H1 (cell line): Measurements from ENCODE around the gene IL20RB.

Source experiments
- BRCA1 ChIP-seq: IDR thresholded peaks from 2 replicates; pipeline ENCODE4 v1.6.1; 2012; ENCODE audit warnings: low read depth, low read length, improper control_type of control experiment
- CTCF ChIP-seq, 3 experiments: IDR thresholded peaks; 1 replicate in 2 of 3; 2 replicates in 1 of 3; pipeline versions ENCODE4 v1.5.1 to v1.6.1; 2011; ENCODE audit warnings: low read length in 3 of 3, mild to moderate bottlenecking in 3 of 3, inconsistent platforms in 2 of 3, low read depth in 1 of 3, moderate library complexity in 1 of 3; ENCODE audit not compliant: insufficient read depth in 1 of 3; ENCODE audit errors: control extremely low read depth in 1 of 3
- EP300 ChIP-seq, 2 experiments: IDR thresholded peaks; 1 replicate in 1 of 2; 2 replicates in 1 of 2; pipeline ENCODE4 v1.6.1; 2011 to 2012; ENCODE audit warnings: low read depth in 2 of 2, low read length in 2 of 2, mild to moderate bottlenecking in 2 of 2, borderline replicate concordance in 1 of 2, inconsistent platforms in 1 of 2, moderate library complexity in 1 of 2
- EZH2 ChIP-seq: fragments of 200-600 bp; sonication (generic); IDR thresholded peaks from 2 replicates; pipeline ENCODE4 v1.7.1; 2012; ENCODE audit warnings: low read depth, mild to moderate bottlenecking, moderate library complexity, low read length, inconsistent platforms; ENCODE audit not compliant: severe bottlenecking
- HDAC2 ChIP-seq, 2 experiments: fragments of 300-600 bp in 1 of 2; sonication (generic) in 1 of 2; IDR thresholded peaks; 2 replicates each; pipeline ENCODE4 v1.6.1; 2011 to 2012; ENCODE audit warnings: low read depth in 2 of 2, low read length in 2 of 2, mild to moderate bottlenecking in 2 of 2, moderate library complexity in 2 of 2, borderline replicate concordance in 1 of 2, inconsistent platforms in 1 of 2
- JUND ChIP-seq: IDR thresholded peaks from 2 replicates; pipeline ENCODE4 v1.6.1; 2011; ENCODE audit warnings: mild to moderate bottlenecking, improper control_type of control experiment, low read length
- RAD21 ChIP-seq, 2 experiments: IDR thresholded peaks in 1 of 2; conservative IDR thresholded peaks in 1 of 2; 2 replicates each; pipeline ENCODE4 v1.6.1; 2011; ENCODE audit warnings: low read depth in 2 of 2, low read length in 2 of 2, improper control_type of control experiment in 1 of 2, inconsistent platforms in 1 of 2, mild to moderate bottlenecking in 1 of 2, moderate library complexity in 1 of 2
- RFX5 ChIP-seq: IDR thresholded peaks from 2 replicates; pipeline ENCODE4 v1.6.1; 2011; ENCODE audit warnings: low read depth, low read length, improper control_type of control experiment, borderline replicate concordance
- SP1 ChIP-seq: IDR thresholded peaks from 2 replicates; pipeline ENCODE4 v1.6.1; 2011; ENCODE audit warnings: low read depth, low read length
- TCF12 ChIP-seq: IDR thresholded peaks from 2 replicates; pipeline ENCODE4 v1.6.1; 2011; ENCODE audit warnings: low read depth, mild to moderate bottlenecking, low read length
- ZNF274 ChIP-seq: IDR thresholded peaks from 2 replicates; pipeline ENCODE4 v1.7.0; 2012; ENCODE audit warnings: low read length, borderline replicate concordance; ENCODE audit errors: extremely low read depth

GRCh38 chr3:136984837-136985236, 27.1 kb downstream of the IL20RB start:
- TF ChIP-seq RAD21 (IDR thresholded peaks at IDR 0.05 in 1 of 2, conservative IDR thresholded peaks at IDR 0.05 in 1 of 2; ENCODE audit: low read depth in 2 of 2, low read length in 2 of 2) (no peak), CTCF (IDR thresholded peaks at IDR 0.05; ENCODE audit: control extremely low read depth in 1 of 3, insufficient read depth in 1 of 3, low read depth in 1 of 3, low read length in 3 of 3) (no peak), HDAC2 (IDR thresholded peaks at IDR 0.05; ENCODE audit: borderline replicate concordance in 1 of 2, low read depth in 2 of 2, low read length in 2 of 2) (no peak), JUND (no peak), EZH2 (no peak), TCF12 (no peak), SP1 (no peak), BRCA1 (no peak), ZNF274 (no peak), RFX5 (no peak), EP300 (IDR thresholded peaks at IDR 0.05; ENCODE audit: borderline replicate concordance in 1 of 2, low read depth in 2 of 2, low read length in 2 of 2) (no peak)
